HG02943 (cell line): ENCODE results near the gene IL21R.
"Not testable (repeated sequence)": the region's sequence is repeated elsewhere in the genome, so short reads cannot be mapped to it uniquely, and the experiment has no call there.

ENCODE experiments used
- ATAC-seq: cut with Tn5 transposase; IDR thresholded peaks from one replicate; pipeline ENCODE4 v1.9.1; 2021; ENCODE audit warnings: mild to moderate bottlenecking, low read depth, moderate library complexity; ENCODE audit not compliant: unreplicated experiment

Gene IL21R

GRCh38 chr16:27400751-27401620, 988 bp upstream of the IL21R start:
- no peak for ATAC-seq

- ATAC-seq: no peak
These were observed 592 bp downstream of the IL21R start for GRCh38 chr16:27402569-27402963.

DNA sequence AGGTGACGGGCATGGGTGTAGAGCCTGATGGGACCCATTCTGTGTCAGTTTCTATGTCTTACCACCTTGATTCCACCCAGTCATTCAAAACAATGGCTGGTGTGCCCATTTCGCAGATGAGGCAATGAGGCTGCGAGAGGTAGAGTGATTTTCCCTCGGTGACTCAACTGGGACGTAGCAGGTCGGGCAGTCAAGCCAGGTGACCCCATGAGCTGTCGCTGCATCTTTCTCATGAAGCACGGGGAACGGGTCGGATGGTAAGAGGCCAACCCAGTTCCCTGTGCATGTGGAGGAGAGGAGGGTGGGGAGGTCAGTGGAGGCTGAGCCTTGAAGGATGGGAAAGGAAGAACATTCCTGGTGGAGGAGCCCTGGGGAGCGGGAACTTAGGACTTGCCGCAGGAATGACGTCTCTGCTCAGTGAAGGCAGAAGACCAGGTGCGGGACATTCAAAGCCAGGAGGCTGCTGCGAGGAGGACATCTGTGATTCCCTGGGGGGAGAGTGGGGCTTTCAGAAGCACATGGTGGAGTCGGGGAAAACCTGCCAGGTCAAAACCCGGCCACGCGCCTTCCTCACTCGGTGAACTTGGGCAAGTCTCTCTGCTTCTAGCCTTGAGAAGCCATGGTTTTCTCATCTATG, 1.1 kb downstream of the IL21R start:
- ATAC-seq: no peak

DNA sequence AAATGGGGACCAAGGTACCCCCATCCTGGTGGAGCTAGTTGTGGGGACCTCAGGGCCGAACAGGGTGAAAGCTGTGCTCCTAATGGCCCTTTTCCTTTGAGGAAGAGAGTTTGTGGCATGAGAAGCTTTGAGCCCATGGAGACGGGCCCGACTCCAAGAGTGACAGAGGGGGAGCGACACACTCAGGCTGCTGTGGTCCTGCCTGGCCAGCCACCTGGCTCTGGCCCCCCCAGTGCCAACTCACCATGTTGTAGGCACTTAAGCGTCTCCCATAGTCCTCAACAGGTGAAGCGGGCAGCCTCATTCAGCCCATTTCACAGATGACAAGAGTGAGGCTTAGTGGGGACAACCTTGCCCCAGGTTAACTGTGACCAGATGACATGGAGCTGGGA, 1.6 kb downstream of the IL21R start:
- no peak for ATAC-seq

DNA sequence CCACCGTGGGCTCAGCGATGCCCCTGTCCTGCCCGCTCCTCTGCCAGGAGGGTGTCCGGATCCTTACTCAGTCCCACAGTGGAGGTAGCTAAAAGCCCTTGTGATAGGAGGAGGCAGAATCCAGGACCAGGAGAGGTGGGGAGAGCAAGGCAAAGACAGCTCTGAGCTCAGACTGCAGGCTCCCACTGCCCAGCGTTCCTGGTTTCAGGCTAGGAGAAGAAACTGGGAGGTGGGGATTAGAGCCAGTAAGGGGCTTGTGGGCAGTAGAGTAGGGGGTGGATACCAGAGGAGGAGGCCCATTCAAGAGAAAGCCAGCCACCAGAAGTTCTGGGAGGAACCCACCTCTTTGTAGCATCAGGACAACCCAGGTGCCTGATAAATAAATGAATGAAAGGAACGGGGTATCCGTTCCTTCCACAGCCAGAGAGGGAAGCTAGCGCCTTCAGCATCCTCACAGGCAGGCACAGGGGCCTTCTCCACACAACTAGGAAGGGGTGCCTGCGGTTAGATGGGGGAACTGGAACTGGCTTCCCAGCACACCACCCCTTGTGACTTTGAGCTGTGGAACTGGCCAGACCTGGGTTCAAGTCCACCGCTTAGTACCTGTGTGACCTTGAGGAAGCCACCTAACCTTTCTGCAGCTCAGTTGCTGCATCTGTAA, 2.3 kb downstream of the IL21R start:
- no peak for ATAC-seq

DNA sequence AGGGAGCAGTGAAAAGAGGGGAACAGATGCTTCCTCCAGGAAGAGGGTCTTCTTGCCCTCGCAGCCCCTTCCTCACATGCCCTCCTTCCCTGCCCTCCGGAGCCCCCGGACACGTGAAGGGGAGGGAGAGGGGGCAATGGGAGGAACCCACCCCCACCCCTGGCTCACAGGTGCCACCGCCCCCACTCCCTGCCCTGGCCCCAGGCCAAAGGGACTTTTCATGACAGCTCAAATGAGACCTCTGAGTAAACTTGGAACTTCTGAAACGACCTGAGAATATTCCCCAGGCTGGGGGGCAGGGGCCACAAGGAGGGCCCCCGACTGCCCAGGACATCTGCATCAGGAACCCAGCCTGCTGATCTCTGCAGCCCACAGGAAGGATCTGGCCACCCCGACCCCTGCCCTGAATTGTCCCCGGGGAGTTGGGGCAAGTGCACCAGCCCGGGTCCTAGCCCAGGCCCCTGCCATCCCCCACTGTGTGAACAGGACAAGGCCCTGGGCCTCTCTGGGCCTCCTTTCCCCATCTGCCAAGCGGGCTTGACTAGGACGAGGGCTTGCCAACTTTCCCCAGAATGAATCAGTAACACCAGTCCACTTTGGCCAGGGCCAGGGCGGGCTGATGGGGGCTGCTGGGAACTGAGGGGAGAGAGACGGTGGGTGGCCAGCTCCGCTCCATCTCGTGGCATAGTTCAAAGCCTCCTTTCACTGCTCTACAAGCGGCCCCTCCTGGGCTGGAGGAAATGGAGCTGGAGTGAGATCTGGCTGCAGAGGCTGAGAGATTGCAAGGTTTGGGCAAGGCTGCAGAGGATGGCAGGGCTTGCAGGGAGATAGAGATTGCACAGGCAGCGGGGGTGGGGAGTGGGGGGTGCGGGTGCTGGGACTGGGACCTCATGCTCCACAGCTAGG, 3.8 kb downstream of the IL21R start:
- no peak for ATAC-seq

GRCh38 chr16:27406511-27407128, 4.6 kb downstream of the IL21R start:
- no peak for ATAC-seq

GRCh38 chr16:27407133-27407532, 5.2 kb downstream of the IL21R start:
- ATAC-seq: no peak

GRCh38 chr16:27408012-27408601, 6.1 kb downstream of the IL21R start:
- no peak for ATAC-seq

DNA sequence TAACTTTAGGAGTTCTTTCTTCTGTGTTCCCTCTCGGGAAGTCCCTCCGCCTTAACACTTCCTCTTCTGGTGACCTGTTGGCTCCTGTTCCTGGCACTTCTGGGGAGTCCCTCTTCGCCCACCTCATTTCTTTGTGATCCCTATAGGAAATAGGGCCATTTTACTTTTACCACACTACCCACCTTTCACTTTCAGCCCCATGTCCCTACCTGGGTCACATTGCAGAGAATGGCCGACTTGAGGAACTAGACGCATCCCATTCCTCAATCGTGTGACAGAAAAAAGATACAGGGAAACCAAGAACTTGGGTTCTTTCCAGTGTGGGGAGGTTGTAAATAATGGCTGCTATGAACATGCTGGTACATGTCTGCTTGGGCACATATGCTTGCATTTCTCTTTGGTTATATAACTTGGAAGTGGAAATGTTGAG, 6.6 kb downstream of the IL21R start:
- no peak for ATAC-seq

DNA sequence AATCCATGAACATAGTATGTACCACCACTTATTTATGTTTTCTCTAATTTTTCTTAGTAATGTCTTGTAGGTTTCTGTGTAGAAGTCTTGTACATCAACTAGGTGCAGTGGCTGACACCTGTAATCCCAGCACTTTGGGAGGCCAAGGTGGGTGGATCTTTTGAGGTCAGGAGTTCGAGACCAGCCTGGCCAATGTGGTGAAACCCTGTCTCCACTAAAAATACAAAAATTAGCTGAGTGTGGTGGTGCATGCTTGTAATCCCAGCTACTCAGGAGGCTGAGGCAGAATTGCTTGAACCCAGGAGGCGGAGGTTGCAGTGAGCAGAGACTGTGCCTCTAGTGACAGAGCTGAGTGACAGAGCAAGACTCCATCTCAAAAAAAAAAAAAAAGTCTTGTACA, 8.0 kb downstream of the IL21R start:
- not testable (repeated sequence) for ATAC-seq

- no peak for ATAC-seq
These were observed 8.8 kb downstream of the IL21R start for GRCh38 chr16:27410761-27411160.

DNA sequence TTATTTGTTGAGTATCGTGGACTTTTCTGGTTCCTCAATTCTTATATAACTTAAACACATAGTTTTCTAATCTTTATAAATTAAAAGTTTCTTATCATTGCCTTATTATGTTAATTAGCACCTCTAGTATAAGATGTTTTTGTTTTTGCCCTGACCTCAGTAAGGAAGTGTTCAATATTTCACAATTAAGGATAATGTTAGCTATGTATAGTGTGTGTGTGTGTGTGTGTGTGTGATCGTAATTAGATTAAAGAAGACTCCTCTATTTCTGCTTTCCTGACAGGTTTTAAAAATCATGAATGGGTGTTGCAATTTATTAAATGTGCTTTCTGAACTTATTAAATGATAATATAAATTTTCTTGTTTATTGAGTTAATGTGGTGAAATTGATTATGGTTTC, 12.0 kb downstream of the IL21R start:
- no peak for ATAC-seq

DNA sequence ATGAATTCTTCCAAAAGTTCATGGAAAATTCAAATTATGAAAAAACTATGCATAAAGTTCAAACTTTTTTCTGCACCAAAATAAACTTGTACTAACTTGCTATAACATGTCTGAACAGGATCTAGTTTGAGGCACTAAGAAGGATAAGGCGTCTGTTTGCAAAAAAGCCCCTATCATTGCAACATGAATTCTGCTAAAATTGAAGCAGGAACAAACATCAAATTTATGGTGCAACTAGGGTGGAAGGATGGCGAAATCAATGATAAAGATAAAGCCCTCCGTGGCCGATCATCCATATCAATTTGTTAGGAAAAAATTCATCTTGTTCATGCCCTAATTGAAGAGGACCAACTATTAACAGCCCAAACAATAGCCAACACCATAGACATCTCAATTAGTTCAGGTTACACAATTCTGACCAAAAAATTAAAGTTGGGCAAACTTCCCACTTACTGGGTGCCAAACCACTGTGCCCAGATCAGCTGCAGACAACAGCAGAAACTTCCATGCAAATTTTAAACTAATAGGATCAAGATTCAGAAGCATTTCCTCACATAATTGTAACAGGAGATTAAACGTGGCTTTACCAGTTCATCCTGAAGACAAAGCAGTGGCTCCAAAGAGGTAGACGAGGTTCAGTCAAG, 12.9 kb downstream of the IL21R start:
- no peak for ATAC-seq

GRCh38 chr16:27417047-27417671, 15.2 kb downstream of the IL21R start:
- no peak for ATAC-seq

DNA sequence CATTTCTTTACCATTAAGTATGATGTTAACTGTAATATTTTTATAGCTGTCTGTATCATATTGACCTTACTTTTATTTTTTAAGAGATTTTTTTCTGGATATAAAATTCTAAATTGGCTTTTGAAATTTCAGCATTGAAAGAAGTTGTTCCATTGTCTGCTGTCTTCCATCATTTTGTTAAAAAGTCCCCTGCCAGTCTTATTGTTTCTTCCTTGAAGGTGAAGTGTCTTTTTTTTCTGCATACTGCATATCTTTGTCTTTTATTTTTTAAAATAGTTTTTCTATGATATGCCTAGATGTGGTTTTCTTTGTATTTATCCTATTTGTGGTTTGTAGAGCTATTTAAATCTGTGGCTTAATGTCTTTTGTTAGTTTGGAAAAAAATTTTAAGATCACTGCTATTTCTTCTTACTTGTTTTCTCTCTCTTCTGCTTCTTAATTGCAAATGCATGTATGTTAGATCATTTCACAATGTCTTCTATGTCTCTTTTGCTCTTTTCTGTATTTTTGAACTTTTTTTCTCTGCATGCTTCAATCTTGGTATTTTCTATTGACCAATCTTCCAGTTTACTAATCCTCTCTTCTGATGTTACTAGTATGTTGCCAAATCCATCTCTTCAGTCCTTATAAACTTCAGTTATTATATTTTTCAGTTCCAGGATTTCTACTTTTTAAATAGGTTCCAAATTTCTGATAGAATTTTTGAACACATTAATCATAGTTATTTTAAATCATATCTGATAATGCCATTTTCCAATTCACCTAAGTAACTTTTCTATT, 20.2 kb downstream of the IL21R start:
- ATAC-seq: no peak

GRCh38 chr16:27424772-27425498, 23.0 kb downstream of the IL21R start:
- ATAC-seq: no peak
